Mucosa of descending colon (tissue), 3 donors: ENCODE measurements around the gene CRISPLD2. TPM values are rescaled to one million over a fixed set of nuclear protein-coding genes. Genes with fewer than 3 reads are reported as not detected.

Experiments
- ATAC-seq: fragments of 200-7000 bp; cut with Tn5 transposase; one replicate; pipeline ENCODE4 v1.9.1; 2020; ENCODE audit warnings: mild to moderate bottlenecking, moderate library complexity
- DNase-seq, 3 donors: peaks; one replicate each; pipeline ENCODE4 v3.0.0-alpha.2; 2020
- H3K36me3 ChIP-seq: fragments of 200-600 bp; one replicate; pipeline ENCODE4 v1.8.0; 2021; ENCODE audit warnings: low read depth, mild to moderate bottlenecking
- H3K4me1 ChIP-seq: fragments of 200-600 bp; one replicate; pipeline ENCODE4 v1.8.0; 2021; ENCODE audit warnings: low read depth, mild to moderate bottlenecking
- H3K4me3 ChIP-seq: fragments of 200-600 bp; one replicate; pipeline ENCODE4 v1.8.0; 2021; ENCODE audit warnings: mild to moderate bottlenecking
- H3K9me3 ChIP-seq: fragments of 200-600 bp; one replicate; pipeline ENCODE4 v1.8.0; 2021; ENCODE audit warnings: mild to moderate bottlenecking
- CTCF ChIP-seq: fragments of 200-600 bp; IDR thresholded peaks from one replicate; pipeline ENCODE4 v1.8.0; 2022; ENCODE audit warnings: antibody characterized with exemption, mild to moderate bottlenecking
- intact Hi-C, 2 donors: fragments of 100-400 bp; cut with DNase I in 1 of 2; cut with micrococcal nuclease in 1 of 2; formaldehyde crosslinking; loops; one replicate each; pipeline versions ENCODE4 v1.11.0 to v1.11.1; 2022; cut with DNase I, micrococcal nuclease
- total RNA-seq, 3 donors: library from RNA; stranded (reverse); fragmentation: NEBNext Ultra II Directional in 2 of 3; extraction: Animal tissue kit (Norgen Biotek cat#: 25700) in 2 of 3; gene quantifications; one replicate each; pipeline versions ENCODE4 v1.2.1 to v1.2.4, GENCODE V29; 2021 to 2023
- donor health status: DM: no; HTN: no; CAD: no; lungs with moderate emphysema.
- donor health status: DM: no; HTN: no; CAD: no.
- donor health status: DM: no; HTN: yes; CAD: no.

The CRISPLD2 gene
- total RNA-seq, 3 donors from 2014 or later, result 10.5 to 114 (median 38.7) TPM

GRCh38 chr16:84875846-84876245, 56.1 kb downstream of the CRISPLD2 start:
- DNase-seq (no peak), ATAC-seq (peak; percentile 64)
- intact Hi-C loops, result no loop called here
- Histone ChIP-seq H3K9me3 (no peaks in the 10 kb centered on the region), H3K4me1 (no peaks in the 10 kb centered on the region), H3K36me3 (no peaks in the 10 kb centered on the region), H3K4me3 (no peak overlapping the region)
- no peak for TF ChIP-seq CTCF

- no peaks in the 10 kb centered on the region for H3K4me1 ChIP-seq
- H3K4me3 ChIP-seq, result no peak overlapping the region
- TF ChIP-seq CTCF, result no peak
- intact Hi-C loops, result no loop called here
- DNase-seq, result peak in 1 of 3 donors; percentile 14
- H3K36me3 ChIP-seq, result no peaks in the 10 kb centered on the region
- peak; percentile 27 for ATAC-seq
- no peaks in the 10 kb centered on the region for H3K9me3 ChIP-seq
Measured at GRCh38 chr16:84876873-84877606, 57.3 kb downstream of the CRISPLD2 start.

GRCh38 chr16:84878770-84879169, 59.0 kb downstream of the CRISPLD2 start:
- no peaks in the 10 kb centered on the region for H3K9me3 ChIP-seq
- TF ChIP-seq CTCF, result no peak
- no peaks in the 10 kb centered on the region for H3K36me3 ChIP-seq
- H3K4me3 ChIP-seq, result no peak overlapping the region
- ATAC-seq (no peak), DNase-seq (no peak)
- intact Hi-C loops, result no loop called here
- H3K4me1 ChIP-seq, result no peaks in the 10 kb centered on the region

- H3K4me1 ChIP-seq, result no peaks in the 10 kb centered on the region
- no peak overlapping the region for H3K4me3 ChIP-seq
- no peaks in the 10 kb centered on the region for H3K36me3 ChIP-seq
- intact Hi-C loops, result no loop called here
- TF ChIP-seq CTCF, result no peak
- peak; percentile 66 for ATAC-seq
- DNase-seq, result peak in 1 of 3 donors; percentile 20
- no peaks in the 10 kb centered on the region for H3K9me3 ChIP-seq
Measured at GRCh38 chr16:84879569-84880487, 60.0 kb downstream of the CRISPLD2 start.

- intact Hi-C loops, result no loop called here
- TF ChIP-seq CTCF, result no peak
- Histone ChIP-seq H3K4me3 (no peak overlapping the region), H3K9me3 (no peaks in the 10 kb centered on the region), H3K36me3 (no peaks in the 10 kb centered on the region), H3K4me1 (no peaks in the 10 kb centered on the region)
- ATAC-seq (peak; percentile 13), DNase-seq (no peak)
Measured at GRCh38 chr16:84881702-84882521, 62.1 kb downstream of the CRISPLD2 start.
